IgD-negative memory B cell (primary cell): ENCODE results near the gene CALCR. TPM values are rescaled to one million over a fixed set of nuclear protein-coding genes. Genes with fewer than 3 reads are reported as not detected.

ENCODE experiments used
- H3K27ac Mint-ChIP-seq, 3 donors: one replicate each; pipeline ENCODE4 v1.8.0; 2020 to 2022; ENCODE audit warnings: mild to moderate bottlenecking in 3 of 3, mixed read lengths in 3 of 3, moderate library complexity in 1 of 3
- H3K27me3 Mint-ChIP-seq: one replicate; pipeline ENCODE4 v1.8.0; 2021; ENCODE audit warnings: mixed read lengths
- H3K36me3 Mint-ChIP-seq: one replicate; pipeline ENCODE4 v1.8.0; 2020; ENCODE audit warnings: mild to moderate bottlenecking, mixed read lengths
- H3K4me1 Mint-ChIP-seq, 3 donors: one replicate each; pipeline ENCODE4 v1.8.0; 2020 to 2022; ENCODE audit warnings: mixed read lengths in 3 of 3, mild to moderate bottlenecking in 1 of 3
- H3K4me3 Mint-ChIP-seq, 4 donors: one replicate each; pipeline ENCODE4 v1.8.0; 2020 to 2022; ENCODE audit warnings: mild to moderate bottlenecking in 4 of 4, mixed read lengths in 4 of 4, moderate library complexity in 3 of 4
- H3K9me3 Mint-ChIP-seq, 3 donors: one replicate each; pipeline ENCODE4 v1.8.0; 2020 to 2021; ENCODE audit warnings: mixed read lengths in 3 of 3, mild to moderate bottlenecking in 1 of 3
- polyA plus RNA-seq: library from polyadenylated mRNA; unstranded; fragments of 300-500 nt; fragmentation: Illumina TruSeq; gene quantifications from one replicate; pipeline ENCODE4 v1.2.3, GENCODE V29; 2021

The CALCR gene
- polyA plus RNA-seq, 1 donor from 2014 or later = not detected

DNA sequence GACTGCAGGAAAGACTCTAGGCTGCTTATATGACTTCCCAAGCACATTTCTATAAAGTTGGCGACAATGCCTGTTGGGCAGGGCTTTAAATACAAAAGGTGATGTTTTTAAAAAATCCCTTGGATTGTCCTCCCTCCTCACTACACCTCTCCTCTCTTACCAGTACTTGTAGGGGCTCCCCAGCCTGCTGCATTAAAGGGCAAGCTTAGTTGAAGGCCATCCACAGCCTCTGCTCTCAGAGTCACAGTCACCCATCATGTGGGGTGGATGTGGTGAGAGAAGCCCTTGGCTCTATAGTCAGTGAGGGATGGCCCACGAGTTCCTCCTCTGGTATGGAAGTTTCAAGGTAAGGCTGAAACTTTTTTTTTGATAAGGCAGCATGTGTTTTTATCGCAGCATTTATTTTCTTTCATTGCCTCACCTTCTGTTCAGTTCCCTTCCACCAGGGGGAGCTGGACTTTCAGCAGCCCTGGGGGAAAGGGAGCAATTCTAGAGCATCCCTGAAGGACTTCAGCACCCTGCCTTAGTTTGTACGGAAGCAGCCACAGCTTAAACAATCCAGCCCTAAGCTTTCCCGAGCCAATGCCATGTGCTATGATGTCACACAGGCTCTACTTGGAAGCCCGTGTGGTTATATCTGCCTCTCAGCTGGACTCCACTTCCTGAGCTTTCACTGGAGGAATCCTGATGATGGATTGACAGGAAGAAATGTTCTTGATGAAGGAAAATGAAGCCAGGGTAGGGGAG, 131.9 kb downstream of the CALCR start:
- Mint-ChIP-seq H3K27ac (no peak overlapping the region), H3K4me1 (peaks cover 0 to 4% (median 0%) of the 10 kb centered on the region in 3 donors), H3K9me3 (no peaks in the 10 kb centered on the region), H3K4me3 (no peak overlapping the region), H3K27me3 (peaks cover 5% of the 10 kb centered on the region), H3K36me3 (no peaks in the 10 kb centered on the region)

GRCh38 chr7:93435791-93436190, 138.7 kb downstream of the CALCR start:
- peaks cover 8% of the 10 kb centered on the region for H3K36me3 Mint-ChIP-seq
- no peak overlapping the region for H3K4me3 Mint-ChIP-seq
- no peaks in the 10 kb centered on the region for H3K27me3 Mint-ChIP-seq
- H3K9me3 Mint-ChIP-seq = no peaks in the 10 kb centered on the region
- no peak overlapping the region for H3K27ac Mint-ChIP-seq
- H3K4me1 Mint-ChIP-seq = peaks cover 8 to 14% (median 10%) of the 10 kb centered on the region in 3 donors

DNA sequence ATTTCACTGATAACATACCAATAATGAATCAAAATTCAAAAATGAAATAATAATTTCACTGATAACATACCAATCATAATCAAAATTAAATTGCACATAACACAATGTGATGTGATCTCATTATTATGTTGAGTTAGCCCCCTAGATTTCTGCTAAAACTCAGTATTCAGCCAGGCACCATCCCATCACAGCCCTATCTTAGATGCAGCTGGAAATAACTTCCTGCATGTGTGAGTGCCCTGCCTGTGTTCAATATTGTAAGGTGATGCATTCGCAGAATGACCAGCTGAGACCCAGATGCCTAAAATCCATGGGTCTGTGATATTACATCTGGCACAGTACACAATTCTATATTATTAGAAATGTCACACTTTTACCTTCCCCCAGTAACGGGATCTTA, 142.4 kb downstream of the CALCR start:
- Mint-ChIP-seq H3K4me3 (peak overlapping the region in 1 of 4 donors; percentile 22), H3K4me1 (peaks cover 24 to 27% (median 25%) of the 10 kb centered on the region in 3 donors), H3K27me3 (no peaks in the 10 kb centered on the region), H3K9me3 (no peaks in the 10 kb centered on the region), H3K27ac (no peak overlapping the region), H3K36me3 (peaks cover 8% of the 10 kb centered on the region)

- H3K4me3 Mint-ChIP-seq = peak overlapping the region; percentile 16 to 86 (median 58)
- peaks cover 30 to 36% (median 34%) of the 10 kb centered on the region in 3 donors for H3K4me1 Mint-ChIP-seq
- no peaks in the 10 kb centered on the region for H3K27me3 Mint-ChIP-seq
- H3K27ac Mint-ChIP-seq = peak overlapping the region in 2 of 3 donors; percentile 5 to 89
- H3K9me3 Mint-ChIP-seq = no peaks in the 10 kb centered on the region
- H3K36me3 Mint-ChIP-seq = peaks cover 8% of the 10 kb centered on the region
Measured at GRCh38 chr7:93430917-93431588, 143.5 kb downstream of the CALCR start.

GRCh38 chr7:93429563-93429962, 145.0 kb downstream of the CALCR start:
- Mint-ChIP-seq H3K27me3 (no peaks in the 10 kb centered on the region), H3K36me3 (peaks cover 8% of the 10 kb centered on the region), H3K27ac (peak overlapping the region in 1 of 3 donors; percentile 31), H3K9me3 (no peaks in the 10 kb centered on the region), H3K4me1 (peaks cover 30 to 37% (median 35%) of the 10 kb centered on the region in 3 donors), H3K4me3 (peak overlapping the region in 2 of 4 donors; percentile 54 to 82)

DNA sequence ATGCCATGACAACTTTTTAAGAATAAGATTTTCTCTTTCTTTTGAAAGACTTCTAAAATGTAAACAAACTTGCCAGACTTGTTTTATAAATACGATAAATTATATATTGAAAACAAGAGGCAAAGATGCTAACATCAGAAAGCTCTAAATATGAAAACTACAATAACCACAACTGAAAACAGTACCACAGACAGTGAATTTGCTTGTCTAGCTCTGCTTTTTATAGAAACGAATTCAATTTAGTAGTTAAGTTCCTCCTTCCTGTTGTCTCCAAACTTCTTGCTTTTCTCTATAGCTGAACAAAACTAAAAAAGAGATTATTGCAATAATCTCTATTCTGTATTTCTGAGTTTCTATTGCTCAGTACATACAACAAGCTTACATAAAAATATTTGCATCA, 147.4 kb downstream of the CALCR start:
- H3K36me3 Mint-ChIP-seq = peaks cover 2% of the 10 kb centered on the region
- no peaks in the 10 kb centered on the region for H3K9me3 Mint-ChIP-seq
- peak overlapping the region in 1 of 3 donors; percentile 23 for H3K27ac Mint-ChIP-seq
- H3K27me3 Mint-ChIP-seq = no peaks in the 10 kb centered on the region
- peaks cover 30 to 36% (median 35%) of the 10 kb centered on the region in 3 donors for H3K4me1 Mint-ChIP-seq
- H3K4me3 Mint-ChIP-seq = peak overlapping the region in 2 of 4 donors; percentile 9 to 34

DNA sequence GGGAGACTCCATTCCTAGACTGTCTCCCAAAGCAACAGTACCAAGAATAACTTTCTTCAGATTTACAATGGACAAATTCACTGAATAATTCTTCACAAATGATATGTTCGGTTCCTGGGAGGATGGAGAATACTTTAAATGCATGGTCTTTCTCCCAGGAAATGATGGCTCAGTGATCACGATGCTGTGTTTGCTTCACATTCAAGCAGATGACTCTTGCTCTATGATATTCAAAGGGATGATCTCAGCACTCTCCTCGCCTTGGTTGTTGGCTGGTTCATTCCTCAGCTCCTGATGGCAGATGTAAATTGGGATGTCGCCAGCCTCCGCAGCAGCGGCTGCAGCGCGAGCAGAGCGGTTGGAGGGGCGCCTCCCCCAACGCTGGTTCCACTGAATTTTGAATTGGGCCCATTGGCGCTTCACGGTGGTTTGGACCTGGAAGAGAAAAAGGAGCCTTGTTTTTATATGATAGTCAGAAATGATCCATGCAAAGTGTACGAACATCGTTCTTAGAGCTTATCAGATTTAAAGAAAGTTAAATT, 148.3 kb downstream of the CALCR start:
- no peaks in the 10 kb centered on the region for H3K27me3 Mint-ChIP-seq
- no peaks in the 10 kb centered on the region for H3K9me3 Mint-ChIP-seq
- peaks cover 2% of the 10 kb centered on the region for H3K36me3 Mint-ChIP-seq
- peaks cover 27 to 29% (median 28%) of the 10 kb centered on the region in 3 donors for H3K4me1 Mint-ChIP-seq
- no peak overlapping the region for H3K27ac Mint-ChIP-seq
- peak overlapping the region in 2 of 4 donors; percentile 54 to 73 for H3K4me3 Mint-ChIP-seq

- Mint-ChIP-seq H3K27ac (no peak overlapping the region), H3K4me1 (peaks cover 2 to 10% (median 9%) of the 10 kb centered on the region in 3 donors), H3K36me3 (no peaks in the 10 kb centered on the region), H3K27me3 (peaks cover 4% of the 10 kb centered on the region), H3K4me3 (no peak overlapping the region), H3K9me3 (peaks cover 0 to 2% (median 0%) of the 10 kb centered on the region in 3 donors)
Measured at GRCh38 chr7:93414574-93414973, 159.9 kb downstream of the CALCR start.

DNA sequence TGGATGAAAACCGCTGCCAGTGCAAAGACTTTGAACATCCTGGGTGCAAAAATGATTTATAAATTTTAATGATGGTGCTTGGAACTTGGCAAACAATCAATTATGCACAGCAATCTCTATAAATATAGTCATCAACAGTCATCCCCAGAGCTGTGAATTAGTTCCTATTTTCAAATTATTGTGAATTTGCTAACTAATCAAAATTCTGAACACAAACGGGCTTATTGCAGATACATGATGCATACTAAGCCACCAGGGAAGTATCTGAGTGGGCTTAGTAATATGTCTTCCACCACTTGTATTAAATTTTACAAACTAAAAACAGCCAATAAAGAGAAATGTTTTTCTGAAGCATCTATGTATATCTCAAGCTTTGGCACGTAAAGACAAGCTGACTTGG, 165.2 kb downstream of the CALCR start:
- H3K27ac Mint-ChIP-seq = no peak overlapping the region
- no peaks in the 10 kb centered on the region for H3K27me3 Mint-ChIP-seq
- peaks cover 0 to 7% (median 4%) of the 10 kb centered on the region in 3 donors for H3K4me1 Mint-ChIP-seq
- H3K4me3 Mint-ChIP-seq = no peak overlapping the region
- H3K9me3 Mint-ChIP-seq = peaks cover 2 to 20% (median 13%) of the 10 kb centered on the region in 3 donors
- H3K36me3 Mint-ChIP-seq = peaks cover 7% of the 10 kb centered on the region

- H3K4me3 Mint-ChIP-seq = no peak overlapping the region
- H3K9me3 Mint-ChIP-seq = peaks cover 0 to 20% (median 15%) of the 10 kb centered on the region in 3 donors
- no peak overlapping the region for H3K27ac Mint-ChIP-seq
- peaks cover 9% of the 10 kb centered on the region for H3K36me3 Mint-ChIP-seq
- no peaks in the 10 kb centered on the region for H3K27me3 Mint-ChIP-seq
- peaks cover 0 to 4% (median 3%) of the 10 kb centered on the region in 3 donors for H3K4me1 Mint-ChIP-seq
Measured at GRCh38 chr7:93407239-93407638, 167.3 kb downstream of the CALCR start.

DNA sequence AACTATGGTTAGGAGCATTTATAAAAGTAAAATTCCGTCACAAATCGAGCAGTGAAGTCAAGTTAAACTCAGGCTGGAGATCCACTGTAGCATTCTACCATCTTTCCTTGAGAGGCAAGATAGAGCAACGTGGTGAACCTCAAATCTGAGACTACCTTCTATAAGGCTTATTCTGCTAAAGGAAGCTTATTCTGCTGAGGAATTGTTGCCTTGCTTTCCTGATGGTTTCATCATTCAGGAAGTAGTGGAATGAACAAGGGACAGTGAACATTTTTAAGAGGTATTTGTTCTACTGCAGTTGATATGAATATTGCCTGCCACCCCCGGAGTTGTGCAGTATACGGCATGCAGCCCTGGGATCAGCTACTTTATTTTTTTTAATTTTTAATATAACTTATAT, 171.6 kb downstream of the CALCR start:
- H3K9me3 Mint-ChIP-seq = peaks cover 0 to 20% (median 15%) of the 10 kb centered on the region in 3 donors
- no peaks in the 10 kb centered on the region for H3K27me3 Mint-ChIP-seq
- no peaks in the 10 kb centered on the region for H3K4me1 Mint-ChIP-seq
- H3K36me3 Mint-ChIP-seq = peaks cover 4% of the 10 kb centered on the region
- no peak overlapping the region for H3K4me3 Mint-ChIP-seq
- H3K27ac Mint-ChIP-seq = peak overlapping the region in 1 of 3 donors; percentile 32

GRCh38 chr7:93399642-93400041, 174.9 kb downstream of the CALCR start:
- Mint-ChIP-seq H3K4me3 (no peak overlapping the region), H3K36me3 (peaks cover 2% of the 10 kb centered on the region), H3K9me3 (peaks cover 0 to 4% (median 2%) of the 10 kb centered on the region in 3 donors), H3K4me1 (no peaks in the 10 kb centered on the region), H3K27me3 (no peaks in the 10 kb centered on the region), H3K27ac (peak overlapping the region in 1 of 3 donors; percentile 4)

- Mint-ChIP-seq H3K4me1 (peaks cover 0 to 10% (median 6%) of the 10 kb centered on the region in 3 donors), H3K4me3 (no peak overlapping the region), H3K27me3 (no peaks in the 10 kb centered on the region), H3K27ac (no peak overlapping the region), H3K36me3 (no peaks in the 10 kb centered on the region), H3K9me3 (no peaks in the 10 kb centered on the region)
Measured at GRCh38 chr7:93392984-93393383, 181.5 kb downstream of the CALCR start.

DNA sequence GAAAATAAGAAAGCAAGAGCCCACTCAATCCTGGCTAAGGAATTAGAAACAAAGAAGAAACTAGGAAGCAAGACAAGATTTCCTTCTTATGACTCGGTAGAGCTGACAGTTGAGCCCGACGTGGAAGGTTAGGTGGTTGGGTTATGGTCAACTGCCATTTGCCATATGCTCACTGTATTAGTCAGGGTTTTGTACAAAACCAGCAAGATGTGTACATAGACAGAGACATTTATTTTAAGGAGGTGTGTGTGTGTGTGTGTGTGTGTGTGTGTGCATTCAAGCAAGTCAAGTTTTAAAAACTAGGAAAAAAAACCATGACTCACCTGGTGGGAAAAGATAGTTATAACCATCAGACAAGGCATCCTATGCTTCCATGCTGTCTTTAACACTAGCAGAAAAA, 183.9 kb downstream of the CALCR start:
- Mint-ChIP-seq H3K27ac (no peak overlapping the region), H3K4me3 (no peak overlapping the region)

GRCh38 chr7:93382362-93382761, 192.2 kb downstream of the CALCR start:
- no peaks in the 10 kb centered on the region for H3K27me3 Mint-ChIP-seq
- peaks cover 16 to 23% (median 19%) of the 10 kb centered on the region in 3 donors for H3K4me1 Mint-ChIP-seq
- no peaks in the 10 kb centered on the region for H3K36me3 Mint-ChIP-seq
- no peak overlapping the region for H3K4me3 Mint-ChIP-seq
- H3K27ac Mint-ChIP-seq = no peak overlapping the region
- H3K9me3 Mint-ChIP-seq = no peaks in the 10 kb centered on the region

More for the DNA sequence above, 183.9 kb downstream of the CALCR start:
- Mint-ChIP-seq H3K36me3 (no peaks in the 10 kb centered on the region), H3K4me1 (peaks cover 0 to 12% (median 6%) of the 10 kb centered on the region in 3 donors), H3K27me3 (no peaks in the 10 kb centered on the region), H3K9me3 (no peaks in the 10 kb centered on the region)
